Transverse colon (tissue), 4 donors: ENCODE measurements around the gene ANAPC5. TPM values are rescaled to one million over a fixed set of nuclear protein-coding genes. Genes with fewer than 3 reads are reported as not detected.
"Not testable (repeated sequence)": the region's sequence is repeated elsewhere in the genome, so short reads cannot be mapped to it uniquely, and the experiment has no call there.

Experiments used
- DNase-seq: peaks from one replicate; pipeline ENCODE4 v3.0.0-alpha.2; 2019
- H3K27ac ChIP-seq, 4 donors: fragments of 200-600 bp; sonication (generic); 2 replicates each; pipeline ENCODE4 v1.5.1; 2016 to 2018; ENCODE audit warnings: inconsistent platforms in 4 of 4
- H3K27me3 ChIP-seq: fragments of 200-600 bp; sonication (generic); 2 replicates; pipeline ENCODE4 v1.5.1; 2017; ENCODE audit warnings: inconsistent platforms
- H3K36me3 ChIP-seq, 4 donors: fragments of 200-600 bp; sonication (generic); 2 replicates each; pipeline ENCODE4 v1.5.1; 2017 to 2019; ENCODE audit warnings: inconsistent platforms in 4 of 4
- H3K4me1 ChIP-seq, 4 donors: fragments of 200-600 bp; sonication (generic); 2 replicates each; pipeline ENCODE4 v1.5.1; 2017 to 2020; ENCODE audit warnings: inconsistent platforms in 4 of 4
- H3K4me3 ChIP-seq, 4 donors: fragments of 200-600 bp; sonication (generic); 1 replicate in 1 of 4; 2 replicates in 3 of 4; pipeline versions ENCODE4 v1.5.1 to v1.6.1; 2017 to 2019; ENCODE audit warnings: inconsistent platforms in 4 of 4
- H3K9me3 ChIP-seq, 2 donors: fragments of 200-600 bp; sonication (generic); 2 replicates each; pipeline ENCODE4 v1.5.1; 2017 to 2019; ENCODE audit warnings: inconsistent platforms in 2 of 2
- EP300 ChIP-seq: sonication (generic); formaldehyde crosslinking; IDR thresholded peaks from one replicate; pipeline ENCODE4 v1.6.1; 2017; ENCODE audit warnings: antibody characterized with exemption, low read depth
- POLR2A ChIP-seq: fragments of 450-650 bp; IDR thresholded peaks from one replicate; pipeline ENCODE4 v1.6.1; 2016; ENCODE audit warnings: antibody characterized with exemption, mild to moderate bottlenecking, moderate library complexity
- POLR2AphosphoS5 ChIP-seq, 3 donors: sonication (generic); formaldehyde crosslinking; IDR thresholded peaks; one replicate each; pipeline ENCODE4 v1.6.1; 2016; ENCODE audit warnings: antibody characterized with exemption in 3 of 3
- WGBS, 2 donors: methylation state at CpG; one replicate each; pipeline ENCODE4 v1.1.5; 2018; ENCODE audit warnings: low coverage in 1 of 2; 5-methylcytosine and 5-hydroxymethylcytosine counted together
- in situ Hi-C, 4 donors: fragments of 200-750 bp; cut with MboI; loops; one replicate each; pipeline versions ENCODE4 v1.15.0 to v1.15.1; 2017; ENCODE audit warnings: low sequenced_read_pairs in 3 of 4, low pct_ligation_motif_present in 1 of 4, low pct_unique_long_range_greater_than_20kb in 1 of 4
- intact Hi-C: fragments of 100-400 bp; cut with DNase I; formaldehyde crosslinking; loops from one replicate; pipeline ENCODE4 v1.15.1; 2023; ENCODE audit warnings: low total_unique reads
- total RNA-seq, 4 donors: library from RNA; depleted of rRNA; stranded (reverse); fragments of >200 nt; gene quantifications; one replicate each; pipeline ENCODE4 v1.1.0, GENCODE V29; 2016
- TF ChIP-seq, protein P1 (sequence below), 5 experiments: fragments of 200-600 bp in 3 of 5; fragments of 450-650 bp in 2 of 5; sonication (generic) in 3 of 5; IDR thresholded peaks; 1 replicate in 2 of 5; 2 replicates in 3 of 5; pipeline ENCODE4 v1.5.1; 2016 to 2017; ENCODE audit warnings: antibody characterized with exemption in 5 of 5, inconsistent platforms in 3 of 5, mild to moderate bottlenecking in 2 of 5, moderate library complexity in 1 of 5

The ANAPC5 gene
- total RNA-seq, 4 donors from 2014 or later = 101 to 184 (median 129) TPM

DNA sequence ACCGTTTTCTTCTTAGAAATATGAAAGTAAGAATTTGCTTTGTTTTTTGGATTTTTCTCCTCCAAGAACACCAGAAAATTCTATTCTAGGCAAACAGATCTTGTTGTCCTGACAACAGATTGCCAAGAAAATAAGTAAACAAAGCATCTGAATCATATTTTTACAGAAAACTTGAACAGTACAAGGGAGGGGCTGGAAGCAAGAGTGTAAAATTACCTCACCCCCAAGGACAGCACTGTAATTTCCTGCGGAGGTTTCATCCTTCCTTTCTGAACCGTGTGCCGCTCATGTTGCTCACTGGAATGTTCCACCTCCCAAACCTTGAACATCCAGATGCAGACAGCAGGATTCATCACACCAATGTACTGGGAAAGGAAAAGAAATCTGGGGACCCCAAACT lies 50.3 kb downstream of the ANAPC5 start:
- Histone ChIP-seq H3K4me3 (no peak overlapping the region), H3K36me3 (no peaks in the 10 kb centered on the region), H3K27ac (no peak overlapping the region), H3K4me1 (peaks cover 0 to 20% (median 15%) of the 10 kb centered on the region in 4 donors), H3K9me3 (no peaks in the 10 kb centered on the region), H3K27me3 (no peaks in the 10 kb centered on the region)
- in situ Hi-C loops = no loop called here
- intact Hi-C loops = no loop called here
- TF ChIP-seq, protein P1, sequence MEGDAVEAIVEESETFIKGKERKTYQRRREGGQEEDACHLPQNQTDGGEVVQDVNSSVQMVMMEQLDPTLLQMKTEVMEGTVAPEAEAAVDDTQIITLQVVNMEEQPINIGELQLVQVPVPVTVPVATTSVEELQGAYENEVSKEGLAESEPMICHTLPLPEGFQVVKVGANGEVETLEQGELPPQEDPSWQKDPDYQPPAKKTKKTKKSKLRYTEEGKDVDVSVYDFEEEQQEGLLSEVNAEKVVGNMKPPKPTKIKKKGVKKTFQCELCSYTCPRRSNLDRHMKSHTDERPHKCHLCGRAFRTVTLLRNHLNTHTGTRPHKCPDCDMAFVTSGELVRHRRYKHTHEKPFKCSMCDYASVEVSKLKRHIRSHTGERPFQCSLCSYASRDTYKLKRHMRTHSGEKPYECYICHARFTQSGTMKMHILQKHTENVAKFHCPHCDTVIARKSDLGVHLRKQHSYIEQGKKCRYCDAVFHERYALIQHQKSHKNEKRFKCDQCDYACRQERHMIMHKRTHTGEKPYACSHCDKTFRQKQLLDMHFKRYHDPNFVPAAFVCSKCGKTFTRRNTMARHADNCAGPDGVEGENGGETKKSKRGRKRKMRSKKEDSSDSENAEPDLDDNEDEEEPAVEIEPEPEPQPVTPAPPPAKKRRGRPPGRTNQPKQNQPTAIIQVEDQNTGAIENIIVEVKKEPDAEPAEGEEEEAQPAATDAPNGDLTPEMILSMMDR (IDR thresholded peaks at IDR 0.05) = no peak
- TF ChIP-seq EP300 = no peak
- TF ChIP-seq POLR2A = no peak
- 60 to 61% methylated on average over 4 of the region's 4 CpGs for WGBS, 2 donors
- DNase-seq = no peak

DNA sequence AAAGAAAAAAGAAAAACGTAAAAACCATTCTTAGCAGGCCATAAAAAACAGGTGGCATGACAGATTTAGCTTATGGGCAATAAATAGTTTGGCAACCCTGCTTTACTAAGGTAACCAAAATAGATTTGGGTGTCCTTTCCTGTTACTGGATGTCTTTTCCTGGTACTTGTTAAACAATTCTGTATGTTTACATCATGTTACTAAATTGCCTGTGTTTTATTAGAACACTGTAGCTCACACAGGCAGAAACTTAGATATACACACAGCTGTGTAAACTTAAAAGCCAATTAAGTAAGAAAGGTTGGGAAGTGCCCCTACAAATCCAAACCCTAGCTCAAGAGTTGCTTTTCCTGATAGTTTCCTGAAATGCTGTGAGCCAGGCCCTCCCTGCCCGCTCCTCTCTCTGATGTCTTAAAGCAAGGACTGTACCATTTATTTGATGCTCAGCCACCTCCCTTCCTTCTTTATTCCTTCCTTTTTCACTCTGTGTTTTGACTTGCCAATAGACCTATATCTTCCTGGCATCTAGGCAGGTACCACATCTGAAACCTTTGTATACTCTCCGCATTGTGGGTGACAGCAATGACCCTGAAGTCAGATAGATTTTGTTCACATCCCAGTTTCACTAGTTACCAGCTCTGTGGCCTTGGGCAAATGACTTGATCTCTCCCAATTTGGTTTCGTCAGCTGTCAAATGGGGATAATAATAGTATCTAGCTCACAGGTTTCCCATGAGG lies 52.0 kb downstream of the ANAPC5 start:
- peaks cover 4 to 29% (median 20%) of the 10 kb centered on the region in 4 donors for H3K4me1 ChIP-seq
- TF ChIP-seq EP300 = no peak
- TF ChIP-seq POLR2A = no peak
- TF ChIP-seq, protein P1 (IDR thresholded peaks at IDR 0.05) = no peak
- no peak for TF ChIP-seq POLR2AphosphoS5 (IDR thresholded peaks at IDR 0.05)
- no peak for DNase-seq
- 46 to 47% methylated on average over 2 to 4 of the region's 4 CpGs for WGBS, 2 donors
- intact Hi-C loops = no loop called here
- no peak overlapping the region for H3K4me3 ChIP-seq
- H3K9me3 ChIP-seq = no peaks in the 10 kb centered on the region
- H3K36me3 ChIP-seq = no peaks in the 10 kb centered on the region
- peak overlapping the region in 2 of 4 donors; percentile 23 to 54 for H3K27ac ChIP-seq
- H3K27me3 ChIP-seq = no peaks in the 10 kb centered on the region
- in situ Hi-C loops = no loop called here

DNA sequence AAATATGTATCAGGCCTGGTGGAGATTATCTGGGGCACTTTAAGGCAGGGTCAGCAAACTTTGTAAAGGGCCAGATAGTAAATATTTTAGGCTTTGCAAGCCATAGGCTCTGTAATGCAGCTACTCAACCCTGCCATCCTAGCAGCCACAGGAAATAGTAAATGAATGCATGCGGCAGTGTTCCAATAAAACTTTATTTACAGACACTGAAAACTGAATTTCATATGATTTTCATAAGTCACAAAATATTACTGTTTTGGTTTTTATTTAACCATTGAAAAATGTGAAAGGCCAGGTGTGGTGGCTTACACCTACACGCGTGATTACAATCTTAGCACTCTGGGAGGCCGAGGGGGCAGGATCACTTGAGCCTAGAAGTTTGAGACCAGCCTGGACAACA lies 52.5 kb downstream of the ANAPC5 start:
- no peak for TF ChIP-seq POLR2AphosphoS5 (IDR thresholded peaks at IDR 0.05)
- no peak for TF ChIP-seq EP300
- TF ChIP-seq, protein P1 (IDR thresholded peaks at IDR 0.05) = no peak
- TF ChIP-seq POLR2A = no peak
- Histone ChIP-seq H3K27ac (peak overlapping the region in 2 of 4 donors; percentile 23 to 54), H3K27me3 (no peaks in the 10 kb centered on the region), H3K36me3 (no peaks in the 10 kb centered on the region), H3K4me3 (no peak overlapping the region), H3K9me3 (no peaks in the 10 kb centered on the region), H3K4me1 (peaks cover 10 to 35% (median 26%) of the 10 kb centered on the region in 4 donors)
- 63 to 65% methylated on average over 4 of the region's 4 CpGs for WGBS, 2 donors
- intact Hi-C loops (no loop called here), in situ Hi-C loops (no loop called here)
- no peak for DNase-seq

DNA sequence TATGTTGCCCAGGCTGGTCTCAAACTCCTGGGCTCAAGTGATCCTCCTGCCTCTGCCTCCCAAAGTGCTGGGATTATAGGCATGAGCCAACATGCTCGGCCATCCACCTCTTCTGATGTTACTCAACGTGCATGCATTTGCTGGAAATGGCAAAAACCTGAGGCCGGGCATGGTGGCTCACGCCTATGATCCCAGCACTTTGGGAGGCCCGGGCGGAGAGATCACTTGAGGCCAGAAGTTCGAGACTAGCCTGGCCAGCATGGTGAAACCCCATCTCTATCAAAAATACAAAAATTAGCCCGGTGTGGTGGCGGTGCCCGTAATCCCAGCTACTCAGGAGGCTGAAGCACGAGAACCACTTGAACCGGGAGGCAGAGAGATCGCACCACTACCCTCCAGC lies 53.8 kb downstream of the ANAPC5 start:
- DNase-seq, in situ Hi-C loops, H3K36me3 ChIP-seq, H3K4me3 ChIP-seq, H3K27ac ChIP-seq, H3K27me3 ChIP-seq, H3K9me3 ChIP-seq, intact Hi-C loops: not testable (repeated sequence)
- H3K4me1 ChIP-seq = peaks cover 11 to 39% (median 27%) of the 10 kb centered on the region in 4 donors
- WGBS, 2 donors = 97 to 100% methylated on average over 3 to 13 of the region's 13 CpGs
